Activated naive CD8-positive, alpha-beta T cell treated with anti-CD3 and anti-CD28 coated beads, Interleukin-2, amount 10 ng/mL, durations not matched to agents 7 days and 5 days (primary cell): ENCODE measurements around the gene AGAP3. TPM values are rescaled to one million over a fixed set of nuclear protein-coding genes. Genes with fewer than 3 reads are reported as not detected.

Experiments
- ATAC-seq: fragments of 150-1000 bp; cut with Tn5 transposase; one replicate; pipeline ENCODE4 v1.10.0; 2021; ENCODE audit warnings: low read depth, moderate library complexity
- POLR2A ChIA-PET: fragments of 350-600 bp; sonication (Branson Sonifier 250); formaldehyde crosslinking; loops from one replicate; lab custom pipeline; 2021; ENCODE audit warnings: antibody characterized with exemption; lab: Charles Lee
- DNase-seq: peaks from one replicate; pipeline ENCODE4 v3.0.0; 2021
- H3K27ac Mint-ChIP-seq: one replicate; pipeline ENCODE4 v1.8.0; 2022; ENCODE audit warnings: mild to moderate bottlenecking, mixed read lengths
- H3K27me3 Mint-ChIP-seq: one replicate; pipeline ENCODE4 v1.8.0; 2022; ENCODE audit warnings: mild to moderate bottlenecking, moderate library complexity, mixed read lengths
- H3K36me3 Mint-ChIP-seq: one replicate; pipeline ENCODE4 v1.8.0; 2021; ENCODE audit warnings: mild to moderate bottlenecking, mixed read lengths
- H3K4me1 Mint-ChIP-seq: one replicate; pipeline ENCODE4 v1.8.0; 2021; ENCODE audit warnings: mixed read lengths
- H3K4me3 Mint-ChIP-seq: one replicate; pipeline ENCODE4 v1.8.0; 2022; ENCODE audit warnings: mild to moderate bottlenecking, moderate library complexity, mixed read lengths
- H3K9me3 Mint-ChIP-seq: one replicate; pipeline ENCODE4 v1.8.0; 2021; ENCODE audit warnings: mixed read lengths
- total RNA-seq, 2 experiments: library from RNA; stranded (reverse); gene quantifications; one replicate each; pipeline ENCODE4 v1.2.3, GENCODE V29; 2021

Gene AGAP3
- total RNA-seq, 2 experiments from 2014 or later, result 31.7 to 32.7 TPM

DNA sequence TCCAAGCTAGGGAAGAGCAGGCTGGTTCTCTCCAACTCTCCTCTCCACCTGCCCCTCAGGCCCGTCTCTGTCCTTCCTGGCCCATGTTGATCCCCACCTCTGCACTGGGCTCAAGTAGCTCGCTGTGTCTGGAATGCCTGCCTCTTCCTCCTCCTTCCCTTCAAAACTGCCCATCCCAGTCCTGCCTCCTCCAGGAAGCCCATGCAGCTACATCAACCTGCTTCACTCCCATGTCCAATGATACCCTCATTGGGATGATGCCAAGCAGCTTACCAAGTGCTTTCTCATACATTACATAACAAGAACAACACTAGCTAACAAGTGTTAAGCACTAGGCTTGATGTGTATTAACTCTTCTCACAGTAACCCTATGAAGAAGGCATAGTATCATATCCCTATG lies 92.6 kb downstream of the AGAP3 start:
- Mint-ChIP-seq H3K27me3 (peaks cover 13% of the 10 kb centered on the region), H3K36me3 (no peaks in the 10 kb centered on the region), H3K9me3 (no peaks in the 10 kb centered on the region), H3K27ac (no peak overlapping the region), H3K4me1 (no peaks in the 10 kb centered on the region), H3K4me3 (no peak overlapping the region)
- DNase-seq, result no peak
- no peak for ATAC-seq
- POLR2A ChIA-PET, result interaction anchor here (0.8 kb wide), 1 partner anchor 8 kb away, joined by 3 read pairs; no protein-coding TSS in a partner anchor

GRCh38 chr7:151179287-151179860 lies 93.1 kb downstream of the AGAP3 start:
- no peaks in the 10 kb centered on the region for H3K36me3 Mint-ChIP-seq

GRCh38 chr7:151179946-151180345 lies 93.7 kb downstream of the AGAP3 start:
- POLR2A ChIA-PET, result no interaction called here

More at GRCh38 chr7:151179287-151179860, 93.1 kb downstream of the AGAP3 start:
- Mint-ChIP-seq H3K27ac (no peak overlapping the region), H3K27me3 (peaks cover 13% of the 10 kb centered on the region), H3K4me1 (no peaks in the 10 kb centered on the region), H3K9me3 (no peaks in the 10 kb centered on the region), H3K4me3 (no peak overlapping the region)
- ATAC-seq (no peak), DNase-seq (no peak)
- POLR2A ChIA-PET, result no interaction called here

DNA sequence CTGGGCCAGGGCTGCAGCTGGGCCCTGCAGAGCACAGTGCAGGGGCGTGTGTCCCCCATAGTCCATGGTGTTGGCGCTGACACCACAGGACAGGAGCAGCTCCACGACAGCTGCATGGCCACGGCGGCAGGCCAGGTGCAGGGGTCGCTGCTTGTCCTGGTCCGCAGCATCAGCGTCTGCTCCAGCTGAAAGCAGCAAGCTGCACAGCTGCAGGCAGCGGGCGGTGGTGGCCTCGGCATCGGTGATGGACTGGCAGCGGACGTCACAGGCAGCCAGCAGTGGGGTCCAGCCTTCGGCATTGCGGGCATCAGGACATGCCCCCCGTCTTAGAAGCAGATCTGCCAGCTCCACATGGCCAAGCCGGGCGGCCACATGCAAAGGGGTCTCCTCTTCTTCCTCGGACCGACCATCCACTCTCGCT lies 94.7 kb downstream of the AGAP3 start:
- POLR2A ChIA-PET, result no interaction called here
- Mint-ChIP-seq H3K9me3 (no peaks in the 10 kb centered on the region), H3K36me3 (no peaks in the 10 kb centered on the region), H3K4me3 (no peak overlapping the region), H3K27ac (no peak overlapping the region), H3K4me1 (no peaks in the 10 kb centered on the region), H3K27me3 (peaks cover 11% of the 10 kb centered on the region)
- DNase-seq (no peak), ATAC-seq (no peak)

More at GRCh38 chr7:151179946-151180345, 93.7 kb downstream of the AGAP3 start:
- Mint-ChIP-seq H3K4me1 (no peaks in the 10 kb centered on the region), H3K9me3 (no peaks in the 10 kb centered on the region), H3K36me3 (no peaks in the 10 kb centered on the region), H3K27me3 (peaks cover 11% of the 10 kb centered on the region), H3K4me3 (no peak overlapping the region), H3K27ac (no peak overlapping the region)
- ATAC-seq (no peak), DNase-seq (no peak)

DNA sequence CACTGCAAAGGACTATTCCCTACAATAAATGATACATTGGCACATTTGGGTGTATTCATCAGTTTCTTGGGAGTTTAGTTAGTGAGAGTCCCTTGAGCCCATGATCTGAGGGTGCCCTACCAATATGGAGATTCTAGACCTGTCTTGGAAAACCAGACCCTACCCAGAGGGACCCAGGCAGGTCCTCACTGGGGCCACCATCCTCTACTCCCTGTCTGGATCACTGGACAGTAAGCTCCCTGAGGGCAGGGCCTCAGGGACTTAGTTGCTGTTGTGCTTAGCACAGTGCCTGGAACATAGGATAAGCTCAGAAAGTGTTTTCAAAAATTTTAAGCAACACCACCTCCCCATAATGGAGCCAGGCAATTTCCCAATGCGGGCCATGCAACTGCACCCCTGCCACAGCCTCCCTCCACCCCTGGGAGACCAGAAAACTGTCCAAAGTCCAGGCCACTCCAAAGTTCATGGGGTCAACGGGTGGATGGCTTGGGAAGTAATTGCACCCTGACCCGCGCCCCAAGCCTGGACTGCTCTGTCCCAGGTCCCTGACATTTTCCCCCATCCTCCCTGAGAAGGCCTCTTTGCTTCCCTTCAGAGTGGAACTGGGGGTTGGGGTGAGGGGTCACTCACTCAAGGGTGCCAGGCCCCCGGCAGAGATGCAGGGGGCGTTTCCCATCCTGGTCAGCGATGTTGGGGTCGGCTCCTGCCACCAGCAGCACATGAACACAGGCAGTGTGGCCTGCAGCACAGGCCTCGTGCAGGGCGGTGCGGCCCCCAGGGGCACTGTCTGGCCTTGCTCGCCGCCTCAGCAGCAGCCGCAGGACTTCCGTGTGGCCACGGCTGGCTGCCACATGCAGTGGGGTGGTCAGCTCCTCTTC lies 99.7 kb downstream of the AGAP3 start:
- ATAC-seq, result no peak

GRCh38 chr7:151186640-151187408 lies 100.5 kb downstream of the AGAP3 start, which contains the start of gene ASB10:
Gene ASB10 (minus strand): TSS chr7:151187250. CDS start chr7:151187130, 120 bp downstream.
- H3K4me3 Mint-ChIP-seq, result no peak within 1 kb of the TSS
- peaks cover 21% of the 10 kb centered on the region for H3K27me3 Mint-ChIP-seq
- no peaks in the 10 kb centered on the region for H3K4me1 Mint-ChIP-seq
- DNase-seq (no peak), ATAC-seq (no peak)
- H3K36me3 Mint-ChIP-seq, result no peaks in the 10 kb centered on the region
- H3K9me3 Mint-ChIP-seq, result no peaks in the 10 kb centered on the region
- POLR2A ChIA-PET, result interaction anchor here (0.7 kb wide), 1 partner anchor 275 kb away, joined by 3 read pairs; no protein-coding TSS in a partner anchor
- no peak within 1 kb of the TSS for H3K27ac Mint-ChIP-seq

More for the DNA sequence above, 99.7 kb downstream of the AGAP3 start:
- POLR2A ChIA-PET, result no interaction called here
- Mint-ChIP-seq H3K9me3 (no peaks in the 10 kb centered on the region), H3K4me1 (no peaks in the 10 kb centered on the region), H3K36me3 (no peaks in the 10 kb centered on the region), H3K27ac (no peak overlapping the region), H3K4me3 (no peak overlapping the region), H3K27me3 (peaks cover 22% of the 10 kb centered on the region)
- peak; percentile 8 for DNase-seq

DNA sequence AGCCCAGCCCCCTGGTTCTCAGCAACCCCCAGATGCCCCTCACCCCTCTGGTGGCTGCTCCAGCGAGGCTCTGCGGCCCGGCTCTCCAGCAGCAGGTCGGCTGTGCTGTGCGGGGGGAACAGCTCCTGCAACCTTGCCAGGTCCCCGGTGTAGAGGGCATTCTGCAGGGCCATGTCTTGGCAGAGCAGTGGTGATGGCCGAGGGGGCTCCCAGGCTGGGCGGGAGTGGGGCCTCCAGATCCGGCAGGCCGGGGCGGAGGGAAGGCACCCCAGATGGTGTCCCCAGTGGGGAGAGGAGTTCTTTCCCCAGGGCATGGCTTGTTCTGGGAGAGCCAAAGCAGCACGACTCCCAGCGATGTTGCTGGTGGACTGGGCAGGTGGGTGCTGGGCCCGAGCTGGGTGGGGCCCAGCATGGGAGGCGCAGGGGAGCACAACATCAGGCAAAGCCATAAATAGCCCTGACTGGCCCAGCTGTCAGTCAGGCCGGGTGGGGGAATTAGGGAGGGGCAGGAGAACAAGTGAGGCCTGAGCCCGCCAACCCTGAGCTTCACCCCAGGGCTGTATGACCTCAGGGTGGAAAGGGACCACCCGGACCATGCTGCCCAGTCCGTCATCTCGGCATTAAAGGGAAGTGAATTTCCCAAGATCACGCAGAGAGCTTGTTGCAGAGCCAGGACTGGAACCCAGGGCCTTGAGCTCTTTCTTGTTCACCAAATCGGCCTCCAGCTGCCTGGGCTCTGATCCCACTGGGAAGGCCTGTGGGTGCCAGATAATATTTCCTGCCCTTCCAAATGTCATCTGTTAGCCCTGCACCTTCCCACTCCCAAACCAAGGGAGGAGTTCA lies 101.4 kb downstream of the AGAP3 start:
- ATAC-seq (no peak), DNase-seq (no peak)
- Mint-ChIP-seq H3K27me3 (peaks cover 15% of the 10 kb centered on the region), H3K9me3 (no peaks in the 10 kb centered on the region), H3K27ac (no peak overlapping the region), H3K4me3 (no peak overlapping the region), H3K36me3 (no peaks in the 10 kb centered on the region), H3K4me1 (no peaks in the 10 kb centered on the region)
- POLR2A ChIA-PET, result interaction anchor here (0.7 kb wide), 1 partner anchor 276 kb away, joined by 3 read pairs; no protein-coding TSS in a partner anchor

- DNase-seq (no peak), ATAC-seq (no peak)
- no peak overlapping the region for H3K27ac Mint-ChIP-seq
- POLR2A ChIA-PET, result no interaction called here
- no peaks in the 10 kb centered on the region for H3K4me1 Mint-ChIP-seq
- no peaks in the 10 kb centered on the region for H3K36me3 Mint-ChIP-seq
- H3K4me3 Mint-ChIP-seq, result no peak overlapping the region
- no peaks in the 10 kb centered on the region for H3K9me3 Mint-ChIP-seq
- H3K27me3 Mint-ChIP-seq, result peaks cover 15% of the 10 kb centered on the region
Observed at GRCh38 chr7:151188252-151188542, 101.9 kb downstream of the AGAP3 start.

GRCh38 chr7:151189038-151189437 lies 102.8 kb downstream of the AGAP3 start:
- ATAC-seq, result no peak
- Mint-ChIP-seq H3K27ac (no peak overlapping the region), H3K36me3 (no peaks in the 10 kb centered on the region), H3K4me3 (no peak overlapping the region), H3K9me3 (no peaks in the 10 kb centered on the region), H3K4me1 (no peaks in the 10 kb centered on the region), H3K27me3 (peaks cover 15% of the 10 kb centered on the region)
- POLR2A ChIA-PET, result no interaction called here
- no peak for DNase-seq

- no peak for DNase-seq
- no peaks in the 10 kb centered on the region for H3K9me3 Mint-ChIP-seq
- no peak overlapping the region for H3K4me3 Mint-ChIP-seq
- H3K27me3 Mint-ChIP-seq, result peaks cover 24% of the 10 kb centered on the region
- no peaks in the 10 kb centered on the region for H3K36me3 Mint-ChIP-seq
- no peak for ATAC-seq
- POLR2A ChIA-PET, result no interaction called here
- peaks cover 10% of the 10 kb centered on the region for H3K4me1 Mint-ChIP-seq
- H3K27ac Mint-ChIP-seq, result no peak overlapping the region
Observed at GRCh38 chr7:151191544-151191943, 105.3 kb downstream of the AGAP3 start.

DNA sequence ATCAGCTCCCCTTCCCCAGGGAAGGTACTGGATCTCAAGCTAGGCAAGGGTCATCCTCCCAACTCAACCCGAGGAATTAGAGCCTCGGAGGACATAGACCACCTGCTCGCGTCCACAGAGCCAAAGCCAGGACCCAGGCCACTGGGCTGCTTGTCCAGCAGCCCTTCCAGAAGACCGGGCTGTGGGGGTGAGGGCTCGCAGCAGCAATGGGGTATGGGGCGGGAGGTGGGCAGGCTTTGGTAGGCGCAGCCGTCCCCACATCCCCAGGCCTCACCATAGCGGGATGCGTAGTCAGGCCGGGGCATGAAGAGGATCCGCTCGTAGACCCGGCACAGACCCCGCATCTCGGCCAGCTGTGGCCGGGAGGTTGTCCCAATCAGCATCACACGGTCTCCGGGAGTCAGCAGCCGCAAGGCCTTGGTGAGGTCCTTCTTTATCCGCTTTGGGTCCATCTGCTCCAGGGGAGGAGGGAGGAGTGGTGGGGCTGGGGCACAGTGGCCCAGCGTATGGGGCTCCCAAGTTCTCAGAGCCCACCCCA lies 105.8 kb downstream of the AGAP3 start:
- ATAC-seq (no peak), DNase-seq (no peak)
- no peak overlapping the region for H3K27ac Mint-ChIP-seq
- peaks cover 10% of the 10 kb centered on the region for H3K4me1 Mint-ChIP-seq
- peaks cover 24% of the 10 kb centered on the region for H3K27me3 Mint-ChIP-seq
- POLR2A ChIA-PET, result no interaction called here
- H3K9me3 Mint-ChIP-seq, result no peaks in the 10 kb centered on the region
- H3K4me3 Mint-ChIP-seq, result no peak overlapping the region
- no peaks in the 10 kb centered on the region for H3K36me3 Mint-ChIP-seq

DNA sequence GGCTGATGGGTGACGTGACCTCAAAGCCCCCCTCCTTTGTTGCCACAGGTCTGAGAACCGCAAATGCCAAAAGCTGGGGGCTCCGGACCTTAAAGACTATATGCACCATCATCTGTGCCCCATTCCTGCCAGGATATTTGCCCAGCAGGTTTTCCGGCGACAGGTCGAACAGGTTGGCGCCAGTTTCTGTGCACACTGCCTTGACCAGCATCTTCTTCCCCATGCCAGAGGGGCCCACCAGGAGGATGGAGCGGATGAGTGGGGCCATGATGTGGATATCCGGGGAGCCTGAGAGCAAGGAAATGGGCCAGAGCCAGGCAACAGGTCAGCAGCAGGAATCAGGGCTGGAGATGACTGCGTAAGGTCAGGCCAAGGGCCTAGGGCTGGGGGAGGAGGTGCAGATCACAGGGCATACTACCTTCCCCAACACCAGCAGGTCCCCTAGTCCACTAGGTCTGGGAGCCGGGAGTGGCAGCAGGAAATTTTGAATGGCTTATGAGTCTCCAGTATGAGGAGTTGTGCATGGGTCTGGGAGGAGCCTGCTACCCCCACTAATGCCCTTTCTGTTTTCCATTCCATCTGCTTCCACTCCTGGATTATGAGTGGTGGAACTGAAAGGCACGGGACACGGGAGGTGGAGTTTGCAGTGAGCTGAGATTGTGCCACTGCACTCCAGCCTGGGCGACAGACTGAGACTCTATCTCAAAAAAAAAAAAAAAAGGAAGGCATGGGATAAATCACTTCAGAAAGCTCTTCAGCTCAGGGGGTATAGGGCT lies 107.1 kb downstream of the AGAP3 start:
- Mint-ChIP-seq H3K27me3 (peaks cover 21% of the 10 kb centered on the region), H3K4me1 (peaks cover 10% of the 10 kb centered on the region), H3K9me3 (no peaks in the 10 kb centered on the region), H3K27ac (no peak overlapping the region), H3K36me3 (no peaks in the 10 kb centered on the region), H3K4me3 (no peak overlapping the region)
- ATAC-seq (no peak), DNase-seq (no peak)
- POLR2A ChIA-PET, result no interaction called here
